ENCODE results near the gene TRIM2. TPM values are rescaled to one million over a fixed set of nuclear protein-coding genes. Genes with fewer than 3 reads are reported as not detected.

The TRIM2 gene
- total and polyA plus RNA-seq, 10 of the 15 experiments (the other 5 are each of a cell fraction or from before 2014, with no cell fraction given) = 0.06 to 0.19 (median 0.15) TPM; not detected in 3

DNA sequence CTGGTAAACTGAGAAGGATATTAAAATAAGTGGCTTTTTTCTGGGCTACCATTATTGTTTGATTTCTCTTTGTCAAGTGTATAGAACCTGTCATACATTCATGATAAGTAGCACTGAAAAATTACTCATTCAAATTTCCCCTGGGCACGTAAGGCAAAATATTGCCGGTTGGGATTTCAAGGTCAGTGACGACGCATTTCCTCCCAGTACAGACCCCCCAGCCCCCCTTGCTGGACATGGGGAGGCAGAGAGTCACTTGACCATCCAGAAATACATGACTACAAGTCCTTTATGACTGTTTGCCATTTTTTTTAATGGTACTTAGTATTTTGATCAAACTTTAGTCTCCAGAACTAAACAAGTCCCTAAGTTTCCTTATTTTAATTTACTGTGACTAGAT is 133.4 kb downstream of the TRIM2 start (continued):
- no peak for TF ChIP-seq MYC (IDR thresholded peaks at IDR 0.05; ENCODE audit: insufficient read depth, insufficient read length, insufficient replicate concordance, low read length, severe bottlenecking)
- no peak for TF ChIP-seq KLF5 (IDR thresholded peaks at IDR 0.05; ENCODE audit: partially characterized antibody)
- no peak for TF ChIP-seq SREBF2 (IDR thresholded peaks at IDR 0.05; ENCODE audit: low read length)
- TF ChIP-seq MYB (IDR thresholded peaks at IDR 0.05; ENCODE audit: borderline replicate concordance, low read depth, low read length) = no peak
- TF ChIP-seq SUPT20H (IDR thresholded peaks at IDR 0.05; ENCODE audit: borderline replicate concordance, control insufficient read depth, low read depth, low read length) = no peak
- no peak for TF ChIP-seq HCFC1 (IDR thresholded peaks at IDR 0.05; ENCODE audit: low read length)
- TF ChIP-seq SREBF1 (IDR thresholded peaks at IDR 0.05; ENCODE audit: low read length) = no peak
- no peak for TF ChIP-seq SMC3 (IDR thresholded peaks at IDR 0.05; ENCODE audit: borderline replicate concordance, low read length)
- no peak for TF ChIP-seq ASH2L (IDR thresholded peaks at IDR 0.05; ENCODE audit: borderline replicate concordance, low read depth)
- no peak for TF ChIP-seq KDM1A (IDR thresholded peaks at IDR 0.05; ENCODE audit: borderline replicate concordance)
- no peak for TF ChIP-seq ESRRA (IDR thresholded peaks at IDR 0.05; ENCODE audit: low read length)

DNA sequence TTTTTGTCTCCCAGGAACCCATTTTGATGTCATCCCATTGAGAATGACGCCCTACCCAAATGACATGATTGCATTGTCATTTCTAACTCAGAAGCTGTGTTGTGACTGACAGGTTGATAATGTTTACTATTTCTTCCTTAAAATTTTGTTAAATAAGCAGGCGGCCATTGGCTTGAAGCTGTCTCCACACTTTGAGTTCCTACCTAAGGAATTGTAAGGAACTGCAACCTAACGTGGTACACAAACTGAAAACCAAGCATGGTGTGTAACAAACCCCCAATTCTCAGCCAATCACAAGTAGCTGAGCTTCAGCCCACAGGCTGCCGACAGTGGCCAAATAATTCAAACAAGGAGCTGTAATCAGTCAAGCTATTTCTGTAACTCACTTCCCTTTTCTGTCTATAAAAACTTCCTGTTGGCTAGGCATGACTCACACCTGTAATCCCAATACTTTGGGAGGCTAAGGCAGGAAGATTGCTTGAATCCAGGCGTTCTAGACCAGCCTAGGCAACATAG is 137.4 kb downstream of the TRIM2 start:
- in situ Hi-C loops (cut with MboI) = loop anchor here (10.0 kb wide), 1 partner anchor 403 kb away; no protein-coding TSS in a partner anchor
- Histone ChIP-seq H3K79me2 (ENCODE audit: control insufficient read depth, insufficient read depth, low read length) (peaks cover 22% of the 10 kb centered on the region), H3K27ac (ENCODE audit: control insufficient read depth, insufficient read depth) (no peak overlapping the region; the same call in 1 of the 2 replicates), H4K20me1 (ENCODE audit: control insufficient read depth, insufficient read depth) (no peaks in the 10 kb centered on the region; the same call in 1 of the 2 replicates), H3K27me3 (replicated peaks in 1 of 2; ENCODE audit: control insufficient read depth in 2 of 2, insufficient read depth in 2 of 2, low read length in 1 of 2) (no peaks in the 10 kb centered on the region), H3K9ac (ENCODE audit: control insufficient read depth, insufficient read depth, low read length) (no peak overlapping the region), H3K36me3 (ENCODE audit: control insufficient read depth in 2 of 2, insufficient read depth in 2 of 2, low read length in 1 of 2) (no peaks in the 10 kb centered on the region), H2AFZ (ENCODE audit: control insufficient read depth, low read depth, low read length) (peak overlapping the region; percentile 78), H3K4me2 (ENCODE audit: control insufficient read depth, insufficient read depth) (peak overlapping the region; percentile 62), H3K4me1 (ENCODE audit: control insufficient read depth, insufficient read depth, low read length) (peaks cover 6% of the 10 kb centered on the region; the same call in 1 of the 2 replicates), H3K4me3 (0 out of 2 replicates have a peak overlapping the region, but pooled peaks have one; percentile 6), H3K9me3 (replicated peaks; ENCODE audit: control insufficient read depth, insufficient read depth, low read length) (no peaks in the 10 kb centered on the region; the same call in 2 of the 3 replicates)
- ChIA-PET SMC1A (ENCODE audit: uncharacterized antibody, unreplicated experiment) (interaction anchor here (0.7 to 7.9 kb wide), 17 partner anchors 16 to 1279 kb away, joined by 3 to 97 read pairs (median 4); no protein-coding TSS in a partner anchor), RAD21 (ENCODE audit: unreplicated experiment) (interaction anchor here (0.7 to 8.4 kb wide), 8 partner anchors 80 to 409 kb away, joined by 3 to 77 read pairs (median 3); no protein-coding TSS in a partner anchor), CTCF (interaction anchor here (0.7 to 10.4 kb wide), 12 partner anchors 11 to 409 kb away, joined by 3 to 142 read pairs (median 3); no protein-coding TSS in a partner anchor), POLR2A (interaction anchor here (0.5 kb wide), 1 partner anchor 96 kb away, joined by 4 read pairs; no protein-coding TSS in a partner anchor)
- no peak for DNase-seq (ENCODE audit: low read depth, low spot score)
- peak; percentile 13; the same call in 2 of the 3 replicates for ATAC-seq
- intact Hi-C loops (cut with micrococcal nuclease; ENCODE audit: unreplicated experiment) = no loop called here
- peak; percentile 62 for FAIRE-seq
- WGBS (ENCODE audit: insufficient coverage, insufficient replicate concordance, low lambda C conversion rate, missing lambda C conversion rate) = 13% methylated on average over 5 of the region's 5 CpGs
- BruUV-seq (replicated peaks) = no TSS peak
- no peak for TF ChIP-seq KLF5 (IDR thresholded peaks at IDR 0.05; ENCODE audit: partially characterized antibody)
- TF ChIP-seq NR2C1 (IDR thresholded peaks at IDR 0.05) = no peak
- TF ChIP-seq SPI1 (IDR thresholded peaks at IDR 0.05; ENCODE audit: borderline replicate concordance, insufficient read depth, low read depth, low read length) = peak; percentile 87
- no peak for TF ChIP-seq NR2C2 (IDR thresholded peaks at IDR 0.05; ENCODE audit: borderline replicate concordance, control insufficient read depth, insufficient read length, low read depth)
- TF ChIP-seq, protein P1, sequence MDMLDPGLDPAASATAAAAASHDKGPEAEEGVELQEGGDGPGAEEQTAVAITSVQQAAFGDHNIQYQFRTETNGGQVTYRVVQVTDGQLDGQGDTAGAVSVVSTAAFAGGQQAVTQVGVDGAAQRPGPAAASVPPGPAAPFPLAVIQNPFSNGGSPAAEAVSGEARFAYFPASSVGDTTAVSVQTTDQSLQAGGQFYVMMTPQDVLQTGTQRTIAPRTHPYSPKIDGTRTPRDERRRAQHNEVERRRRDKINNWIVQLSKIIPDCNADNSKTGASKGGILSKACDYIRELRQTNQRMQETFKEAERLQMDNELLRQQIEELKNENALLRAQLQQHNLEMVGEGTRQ (IDR thresholded peaks at IDR 0.05; ENCODE audit: borderline replicate concordance, low read depth, low read length) = no peak
- 0 out of 2 replicates have a peak, but pooled peaks have one; percentile 52 for TF ChIP-seq DPF2 (IDR thresholded peaks at IDR 0.05)
- TF ChIP-seq YY1 (IDR thresholded peaks at IDR 0.05; ENCODE audit: low read depth, low read length) = no peak
- TF ChIP-seq RAD21 (IDR thresholded peaks at IDR 0.05; ENCODE audit: insufficient read depth, low read depth, low read length) = no peak
- TF ChIP-seq, protein P2, sequence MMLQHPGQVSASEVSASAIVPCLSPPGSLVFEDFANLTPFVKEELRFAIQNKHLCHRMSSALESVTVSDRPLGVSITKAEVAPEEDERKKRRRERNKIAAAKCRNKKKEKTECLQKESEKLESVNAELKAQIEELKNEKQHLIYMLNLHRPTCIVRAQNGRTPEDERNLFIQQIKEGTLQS (IDR thresholded peaks at IDR 0.05; ENCODE audit: borderline replicate concordance, extremely low read depth, low read depth, low read length) = no peak
- no peak for TF ChIP-seq FOS (IDR thresholded peaks at IDR 0.05; ENCODE audit: borderline replicate concordance, extremely low read depth, insufficient read length)
- TF ChIP-seq RBBP5 (conservative IDR thresholded peaks at IDR 0.05) = no peak
- TF ChIP-seq, protein P3, sequence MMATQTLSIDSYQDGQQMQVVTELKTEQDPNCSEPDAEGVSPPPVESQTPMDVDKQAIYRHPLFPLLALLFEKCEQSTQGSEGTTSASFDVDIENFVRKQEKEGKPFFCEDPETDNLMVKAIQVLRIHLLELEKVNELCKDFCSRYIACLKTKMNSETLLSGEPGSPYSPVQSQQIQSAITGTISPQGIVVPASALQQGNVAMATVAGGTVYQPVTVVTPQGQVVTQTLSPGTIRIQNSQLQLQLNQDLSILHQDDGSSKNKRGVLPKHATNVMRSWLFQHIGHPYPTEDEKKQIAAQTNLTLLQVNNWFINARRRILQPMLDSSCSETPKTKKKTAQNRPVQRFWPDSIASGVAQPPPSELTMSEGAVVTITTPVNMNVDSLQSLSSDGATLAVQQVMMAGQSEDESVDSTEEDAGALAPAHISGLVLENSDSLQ (IDR thresholded peaks at IDR 0.05) = peak; percentile 81
